T-helper 1 cell (primary cell): Measurements from ENCODE around the gene SPATA17.

Experiments
- DNase-seq, 5 donors: peaks; one replicate each; pipeline ENCODE4 v3.0.0-alpha.2; 2012 to 2020

The SPATA17 gene

DNA sequence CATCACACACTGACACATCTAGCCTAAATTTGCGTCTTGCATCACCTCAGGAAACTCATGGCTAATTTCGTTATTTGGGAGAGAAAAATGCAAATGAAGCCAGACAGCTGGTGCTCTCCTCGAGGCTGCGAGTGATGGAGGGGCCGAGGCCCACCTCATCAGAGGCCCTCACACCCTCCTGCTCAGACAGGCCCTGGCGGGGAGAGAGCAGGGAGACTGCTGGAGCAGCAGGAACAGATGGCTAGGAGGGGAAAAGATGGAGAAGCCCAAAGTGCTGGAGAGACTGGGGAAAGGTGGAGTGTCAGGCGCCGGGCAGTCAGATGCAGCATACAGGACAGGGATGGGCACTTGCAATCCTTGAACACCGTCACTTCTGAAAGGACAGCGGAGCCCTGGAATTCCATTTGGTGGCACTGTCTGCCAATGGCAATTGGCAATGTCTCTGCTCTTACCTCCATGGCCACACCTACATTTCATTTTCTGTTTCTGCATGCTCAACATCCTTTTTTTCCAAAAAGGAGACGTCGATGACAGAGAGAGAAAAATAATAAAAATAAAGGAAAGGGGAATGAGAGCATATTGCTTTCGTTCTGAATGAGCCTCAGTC is 286.2 kb downstream of the SPATA17 start:
- DNase-seq, result no peak

DNA sequence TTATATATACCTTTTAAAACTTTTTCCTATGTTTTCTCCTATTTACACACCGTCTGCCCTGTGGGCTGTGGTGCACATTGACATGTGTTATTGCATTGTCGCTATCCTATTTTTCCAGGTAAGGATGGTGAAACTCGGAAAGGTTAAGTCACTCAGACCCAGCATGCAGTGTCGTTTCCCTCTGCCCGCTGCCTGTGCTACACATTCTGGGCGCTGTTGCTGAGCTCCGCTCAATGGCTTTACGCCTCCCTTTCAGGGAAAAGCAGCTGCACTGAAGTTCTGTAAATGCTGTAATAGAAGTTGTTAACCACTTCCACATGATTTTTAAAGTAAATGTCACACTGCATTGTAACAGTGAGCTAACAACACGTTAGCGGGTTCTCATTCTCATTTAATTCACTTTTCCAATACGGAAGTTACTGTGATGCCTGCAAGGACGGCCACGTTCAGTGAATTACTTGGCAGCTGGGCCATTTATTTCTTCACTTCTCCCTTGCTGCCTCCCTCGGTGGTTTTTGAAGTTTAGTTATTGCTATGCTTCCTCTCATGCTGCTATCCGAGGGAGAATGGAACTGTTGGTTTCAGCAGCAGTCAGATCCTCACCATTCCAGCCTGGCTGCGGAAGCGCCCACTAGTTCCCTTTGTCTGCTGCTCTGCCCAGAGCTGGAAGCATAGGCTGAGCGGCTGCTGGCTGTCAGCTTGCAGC is 288.7 kb downstream of the SPATA17 start:
- no peak for DNase-seq
